HepG2 (cell line): Measurements from ENCODE around the gene B3GALNT2. TPM values are rescaled to one million over a fixed set of nuclear protein-coding genes. Genes with fewer than 3 reads are reported as not detected.

ENCODE experiments used
- KDM5A ChIP-seq: fragments of 200-600 bp; sonication (generic); IDR thresholded peaks from 2 replicates; pipeline ENCODE4 v1.7.0; 2018; ENCODE audit warnings: antibody characterized with exemption, mild to moderate bottlenecking, low read length, borderline replicate concordance
- RERE ChIP-seq: IDR thresholded peaks from 2 replicates; pipeline ENCODE4 v1.6.1; 2016; ENCODE audit warnings: low read depth, missing genetic modification reagents, missing compliant biosample characterization
- SP4 ChIP-seq: sonication (generic); formaldehyde crosslinking; IDR thresholded peaks from 2 replicates; pipeline ENCODE4 v1.8.1; 2023; ENCODE audit warnings: mild to moderate bottlenecking, missing genetic modification reagents
- ZNF784 ChIP-seq: sonication (generic); formaldehyde crosslinking; IDR thresholded peaks from 2 replicates; pipeline ENCODE4 v1.5.1; 2020; ENCODE audit warnings: missing genetic modification reagents, mild to moderate bottlenecking, borderline replicate concordance
- ZNF788 ChIP-seq: sonication (generic); formaldehyde crosslinking; IDR thresholded peaks from 2 replicates; pipeline ENCODE4 v1.5.0; 2020; ENCODE audit warnings: mild to moderate bottlenecking, missing genetic modification reagents, borderline replicate concordance
- polyA plus RNA-seq, 8 experiments: library from polyadenylated mRNA; depleted of rRNA in 3 of 8; stranded (reverse) in 7 of 8; unstranded in 1 of 8; fragments of >200 nt; fragmentation: Illumina TruSeq in 4 of 8; extraction: Trizol in 4 of 8; gene quantifications; 2 replicates each; pipeline versions ENCODE4 v1.2.1 to v1.2.3, GENCODE V29; 2011 to 2016; ENCODE audit warnings: low read depth in 4 of 8, missing spikeins in 1 of 8, mixed read lengths in 1 of 8; ENCODE audit not compliant: insufficient read depth in 1 of 8
- total RNA-seq, 5 experiments: library from RNA; depleted of rRNA; stranded (reverse); fragments of >200 nt; fragmentation: Illumina TruSeq; extraction: Trizol; gene quantifications; 2 replicates each; pipeline ENCODE4 v1.2.3, GENCODE V29; 2016; ENCODE audit warnings: low read depth in 1 of 5
- TF ChIP-seq, protein P1 (sequence below): sonication (generic); formaldehyde crosslinking; IDR thresholded peaks from 2 replicates; pipeline ENCODE4 v1.5.0; 2020; ENCODE audit warnings: mild to moderate bottlenecking, missing genetic modification reagents, borderline replicate concordance

The B3GALNT2 gene
- total and polyA plus RNA-seq, 2 of the 13 experiments (the other 11 are each of a cell fraction or from before 2014, with no cell fraction given), result 16.5 to 28.9 TPM

GRCh38 chr1:235491644-235492043, 12.6 kb downstream of the B3GALNT2 start (continued):
- TF ChIP-seq SP4 (CRISPR knock-in tag), result no peak
- TF ChIP-seq, protein P1, sequence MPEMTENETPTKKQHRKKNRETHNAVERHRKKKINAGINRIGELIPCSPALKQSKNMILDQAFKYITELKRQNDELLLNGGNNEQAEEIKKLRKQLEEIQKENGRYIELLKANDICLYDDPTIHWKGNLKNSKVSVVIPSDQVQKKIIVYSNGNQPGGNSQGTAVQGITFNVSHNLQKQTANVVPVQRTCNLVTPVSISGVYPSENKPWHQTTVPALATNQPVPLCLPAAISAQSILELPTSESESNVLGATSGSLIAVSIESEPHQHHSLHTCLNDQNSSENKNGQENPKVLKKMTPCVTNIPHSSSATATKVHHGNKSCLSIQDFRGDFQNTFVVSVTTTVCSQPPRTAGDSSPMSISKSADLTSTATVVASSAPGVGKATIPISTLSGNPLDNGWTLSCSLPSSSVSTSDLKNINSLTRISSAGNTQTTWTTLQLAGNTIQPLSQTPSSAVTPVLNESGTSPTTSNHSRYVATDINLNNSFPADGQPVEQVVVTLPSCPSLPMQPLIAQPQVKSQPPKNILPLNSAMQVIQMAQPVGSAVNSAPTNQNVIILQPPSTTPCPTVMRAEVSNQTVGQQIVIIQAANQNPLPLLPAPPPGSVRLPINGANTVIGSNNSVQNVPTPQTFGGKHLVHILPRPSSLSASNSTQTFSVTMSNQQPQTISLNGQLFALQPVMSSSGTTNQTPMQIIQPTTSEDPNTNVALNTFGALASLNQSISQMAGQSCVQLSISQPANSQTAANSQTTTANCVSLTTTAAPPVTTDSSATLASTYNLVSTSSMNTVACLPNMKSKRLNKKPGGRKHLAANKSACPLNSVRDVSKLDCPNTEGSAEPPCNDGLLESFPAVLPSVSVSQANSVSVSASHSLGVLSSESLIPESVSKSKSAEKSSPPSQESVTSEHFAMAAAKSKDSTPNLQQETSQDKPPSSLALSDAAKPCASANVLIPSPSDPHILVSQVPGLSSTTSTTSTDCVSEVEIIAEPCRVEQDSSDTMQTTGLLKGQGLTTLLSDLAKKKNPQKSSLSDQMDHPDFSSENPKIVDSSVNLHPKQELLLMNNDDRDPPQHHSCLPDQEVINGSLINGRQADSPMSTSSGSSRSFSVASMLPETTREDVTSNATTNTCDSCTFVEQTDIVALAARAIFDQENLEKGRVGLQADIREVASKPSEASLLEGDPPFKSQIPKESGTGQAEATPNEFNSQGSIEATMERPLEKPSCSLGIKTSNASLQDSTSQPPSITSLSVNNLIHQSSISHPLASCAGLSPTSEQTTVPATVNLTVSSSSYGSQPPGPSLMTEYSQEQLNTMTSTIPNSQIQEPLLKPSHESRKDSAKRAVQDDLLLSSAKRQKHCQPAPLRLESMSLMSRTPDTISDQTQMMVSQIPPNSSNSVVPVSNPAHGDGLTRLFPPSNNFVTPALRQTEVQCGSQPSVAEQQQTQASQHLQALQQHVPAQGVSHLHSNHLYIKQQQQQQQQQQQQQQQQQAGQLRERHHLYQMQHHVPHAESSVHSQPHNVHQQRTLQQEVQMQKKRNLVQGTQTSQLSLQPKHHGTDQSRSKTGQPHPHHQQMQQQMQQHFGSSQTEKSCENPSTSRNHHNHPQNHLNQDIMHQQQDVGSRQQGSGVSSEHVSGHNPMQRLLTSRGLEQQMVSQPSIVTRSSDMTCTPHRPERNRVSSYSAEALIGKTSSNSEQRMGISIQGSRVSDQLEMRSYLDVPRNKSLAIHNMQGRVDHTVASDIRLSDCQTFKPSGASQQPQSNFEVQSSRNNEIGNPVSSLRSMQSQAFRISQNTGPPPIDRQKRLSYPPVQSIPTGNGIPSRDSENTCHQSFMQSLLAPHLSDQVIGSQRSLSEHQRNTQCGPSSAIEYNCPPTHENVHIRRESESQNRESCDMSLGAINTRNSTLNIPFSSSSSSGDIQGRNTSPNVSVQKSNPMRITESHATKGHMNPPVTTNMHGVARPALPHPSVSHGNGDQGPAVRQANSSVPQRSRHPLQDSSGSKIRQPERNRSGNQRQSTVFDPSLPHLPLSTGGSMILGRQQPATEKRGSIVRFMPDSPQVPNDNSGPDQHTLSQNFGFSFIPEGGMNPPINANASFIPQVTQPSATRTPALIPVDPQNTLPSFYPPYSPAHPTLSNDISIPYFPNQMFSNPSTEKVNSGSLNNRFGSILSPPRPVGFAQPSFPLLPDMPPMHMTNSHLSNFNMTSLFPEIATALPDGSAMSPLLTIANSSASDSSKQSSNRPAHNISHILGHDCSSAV, result no peak
- TF ChIP-seq ZNF788, result no peak
- TF ChIP-seq KDM5A, result no peak
- no peak for TF ChIP-seq RERE
- TF ChIP-seq ZNF784 (CRISPR knock-in tag), result no peak
- TF ChIP-seq, all 625 proteins: peak for 0
